Mucosa of rectum (tissue), 2 donors: Measurements from ENCODE around the gene DUSP16.

Experiments
- H3K27ac ChIP-seq, 2 donors: one replicate each; pipeline ENCODE4 v1.7.0; 2013; ENCODE audit warnings: inconsistent platforms in 2 of 2, low read depth in 2 of 2, low read length in 2 of 2
- H3K27me3 ChIP-seq, 2 donors: one replicate each; pipeline ENCODE4 v1.7.0; 2013; ENCODE audit warnings: low read length in 2 of 2; ENCODE audit not compliant: control insufficient read depth in 2 of 2, insufficient read depth in 2 of 2
- H3K36me3 ChIP-seq, 2 donors: one replicate each; pipeline ENCODE4 v1.7.0; 2013; ENCODE audit warnings: low read length in 2 of 2; ENCODE audit not compliant: control insufficient read depth in 2 of 2, insufficient read depth in 2 of 2
- H3K4me1 ChIP-seq, 2 donors: one replicate each; pipeline ENCODE4 v1.7.0; 2013; ENCODE audit warnings: low read length in 2 of 2, mild to moderate bottlenecking in 1 of 2; ENCODE audit not compliant: control insufficient read depth in 2 of 2, insufficient read depth in 2 of 2
- H3K4me3 ChIP-seq, 2 donors: one replicate each; pipeline ENCODE4 v1.7.0; 2013; ENCODE audit warnings: low read length in 2 of 2
- H3K9ac ChIP-seq, 2 donors: one replicate each; pipeline ENCODE4 v1.7.0; 2013; ENCODE audit warnings: low read length in 2 of 2, low read depth in 1 of 2, mild to moderate bottlenecking in 1 of 2
- H3K9me3 ChIP-seq, 2 donors: one replicate each; pipeline ENCODE4 v1.7.0; 2013; ENCODE audit warnings: low read length in 2 of 2; ENCODE audit not compliant: control insufficient read depth in 2 of 2
- donor health status: healthy.
- donor health status: Normal muscosa, but diverticular disease.

The DUSP16 gene

GRCh38 chr12:12513416-12514006, 49.2 kb downstream of the DUSP16 start:
- Histone ChIP-seq H3K27me3 (no peaks in the 10 kb centered on the region), H3K4me3 (no peak overlapping the region), H3K9me3 (no peaks in the 10 kb centered on the region), H3K36me3 (peaks cover 2 to 8% of the 10 kb centered on the region in 2 donors), H3K9ac (no peak overlapping the region), H3K27ac (no peak overlapping the region), H3K4me1 (peaks cover 10 to 18% of the 10 kb centered on the region in 2 donors)

- Histone ChIP-seq H3K4me1 (peaks cover 4% of the 10 kb centered on the region in 2 donors), H3K9ac (no peak overlapping the region), H3K27me3 (no peaks in the 10 kb centered on the region), H3K36me3 (peaks cover 2 to 3% of the 10 kb centered on the region in 2 donors), H3K27ac (no peak overlapping the region), H3K4me3 (no peak overlapping the region), H3K9me3 (no peaks in the 10 kb centered on the region)
Measured at GRCh38 chr12:12511895-12512711, 50.6 kb downstream of the DUSP16 start.

GRCh38 chr12:12511021-12511783, 51.5 kb downstream of the DUSP16 start:
- Histone ChIP-seq H3K9me3 (no peaks in the 10 kb centered on the region), H3K4me3 (no peak overlapping the region), H3K27ac (no peak overlapping the region)

GRCh38 chr12:12510551-12510950, 52.1 kb downstream of the DUSP16 start:
- peaks cover 4 to 12% of the 10 kb centered on the region in 2 donors for H3K4me1 ChIP-seq
- H3K27ac ChIP-seq: no peak overlapping the region
- no peak overlapping the region for H3K9ac ChIP-seq
- H3K4me3 ChIP-seq: no peak overlapping the region
- no peaks in the 10 kb centered on the region for H3K9me3 ChIP-seq
- peaks cover 2 to 3% of the 10 kb centered on the region in 2 donors for H3K36me3 ChIP-seq
- no peaks in the 10 kb centered on the region for H3K27me3 ChIP-seq

More at GRCh38 chr12:12511021-12511783, 51.5 kb downstream of the DUSP16 start:
- peaks cover 4 to 7% of the 10 kb centered on the region in 2 donors for H3K4me1 ChIP-seq
- H3K9ac ChIP-seq: no peak overlapping the region
- no peaks in the 10 kb centered on the region for H3K27me3 ChIP-seq
- peaks cover 2 to 3% of the 10 kb centered on the region in 2 donors for H3K36me3 ChIP-seq

GRCh38 chr12:12510141-12510540, 52.5 kb downstream of the DUSP16 start:
- Histone ChIP-seq H3K9me3 (no peaks in the 10 kb centered on the region), H3K36me3 (peaks cover 2 to 3% of the 10 kb centered on the region in 2 donors), H3K4me1 (peaks cover 4 to 16% of the 10 kb centered on the region in 2 donors), H3K27ac (no peak overlapping the region), H3K27me3 (no peaks in the 10 kb centered on the region), H3K9ac (no peak overlapping the region), H3K4me3 (no peak overlapping the region)

- Histone ChIP-seq H3K27ac (no peak overlapping the region), H3K9me3 (no peaks in the 10 kb centered on the region), H3K27me3 (no peaks in the 10 kb centered on the region), H3K9ac (no peak overlapping the region), H3K4me1 (peaks cover 2 to 19% of the 10 kb centered on the region in 2 donors), H3K4me3 (no peak overlapping the region), H3K36me3 (peaks cover 0 to 3% of the 10 kb centered on the region in 2 donors)
Measured at GRCh38 chr12:12508612-12509011, 54.1 kb downstream of the DUSP16 start.

- Histone ChIP-seq H3K27ac (no peak overlapping the region), H3K9me3 (no peaks in the 10 kb centered on the region), H3K4me3 (no peak overlapping the region), H3K9ac (no peak overlapping the region), H3K36me3 (peaks cover 0 to 3% of the 10 kb centered on the region in 2 donors), H3K4me1 (peaks cover 2 to 19% of the 10 kb centered on the region in 2 donors), H3K27me3 (no peaks in the 10 kb centered on the region)
Measured at GRCh38 chr12:12507121-12507520, 55.5 kb downstream of the DUSP16 start.

- Histone ChIP-seq H3K9me3 (no peaks in the 10 kb centered on the region), H3K27me3 (no peaks in the 10 kb centered on the region), H3K4me1 (peaks cover 2 to 19% of the 10 kb centered on the region in 2 donors), H3K9ac (no peak overlapping the region), H3K4me3 (peak overlapping the region in 1 of 2 donors; percentile 1), H3K27ac (peak overlapping the region; percentile 56 to 72), H3K36me3 (peaks cover 0 to 3% of the 10 kb centered on the region in 2 donors)
Measured at GRCh38 chr12:12506496-12506890, 56.2 kb downstream of the DUSP16 start.

GRCh38 chr12:12505544-12506495, 56.8 kb downstream of the DUSP16 start:
- Histone ChIP-seq H3K9me3 (no peaks in the 10 kb centered on the region), H3K27ac (peak overlapping the region; percentile 56 to 72), H3K36me3 (peaks cover 0 to 3% of the 10 kb centered on the region in 2 donors), H3K4me3 (peak overlapping the region in 1 of 2 donors; percentile 1), H3K4me1 (peaks cover 2 to 19% of the 10 kb centered on the region in 2 donors), H3K9ac (peak overlapping the region in 1 of 2 donors; percentile 51), H3K27me3 (no peaks in the 10 kb centered on the region)
